Ovary (tissue), 3 donors: Measurements from ENCODE around the gene EPS8.

ENCODE experiments used
- CTCF ChIP-seq, 3 donors: fragments of 450-650 bp in 2 of 3; fragments of 200-600 bp in 1 of 3; IDR thresholded peaks; one replicate each; pipeline versions ENCODE4 v1.5.1 to v1.8.0; 2016 to 2022; ENCODE audit warnings: antibody characterized with exemption in 3 of 3, mild to moderate bottlenecking in 1 of 3
- POLR2A ChIP-seq: fragments of 450-650 bp; IDR thresholded peaks from one replicate; pipeline ENCODE4 v1.6.1; 2017; ENCODE audit warnings: antibody characterized with exemption, mild to moderate bottlenecking, moderate library complexity
- donor health status: DM: no; HTN: no; CAD: no.

GRCh38 chr12:15789220-15790171 lies at the start of gene EPS8:
- TF ChIP-seq CTCF (IDR thresholded peaks at IDR 0.05) (peak; percentile 11 to 30 (median 21)), POLR2A (peak; percentile 82)
